GM18511 (cell line): ENCODE results near the gene SORCS1.
A peak's percentile ranks its signal among the peaks of the same experiment; 100 is the strongest.

Experiments
- ATAC-seq: cut with Tn5 transposase; IDR thresholded peaks from one replicate; pipeline ENCODE4 v1.9.1; 2021; ENCODE audit warnings: mild to moderate bottlenecking, moderate library complexity; ENCODE audit not compliant: unreplicated experiment

Gene SORCS1

DNA sequence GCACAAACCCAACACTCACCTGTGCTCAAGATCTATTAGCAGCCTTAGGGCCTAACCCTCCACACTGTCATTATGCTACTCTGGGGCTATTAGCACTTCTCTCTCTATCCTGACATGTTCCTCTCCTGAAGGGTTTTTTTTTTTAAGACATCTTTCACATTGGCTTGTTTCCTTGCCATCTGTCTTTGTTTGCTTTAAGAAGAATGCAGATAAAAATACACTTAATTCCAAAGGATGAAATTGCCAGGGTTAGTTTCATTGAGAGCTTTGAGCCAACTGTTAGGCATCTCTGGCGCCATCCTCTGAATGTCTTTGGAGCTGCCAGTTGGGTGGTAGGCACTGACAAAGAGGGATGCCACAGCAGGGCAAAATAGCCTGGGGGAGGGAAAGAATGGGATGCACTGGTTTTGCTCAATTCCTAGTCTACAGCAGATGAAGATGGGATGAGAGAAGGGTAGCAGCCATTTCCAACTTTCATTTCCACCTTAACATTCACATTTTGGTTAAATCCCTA, 399.2 kb downstream of the SORCS1 start:
- ATAC-seq = no peak

DNA sequence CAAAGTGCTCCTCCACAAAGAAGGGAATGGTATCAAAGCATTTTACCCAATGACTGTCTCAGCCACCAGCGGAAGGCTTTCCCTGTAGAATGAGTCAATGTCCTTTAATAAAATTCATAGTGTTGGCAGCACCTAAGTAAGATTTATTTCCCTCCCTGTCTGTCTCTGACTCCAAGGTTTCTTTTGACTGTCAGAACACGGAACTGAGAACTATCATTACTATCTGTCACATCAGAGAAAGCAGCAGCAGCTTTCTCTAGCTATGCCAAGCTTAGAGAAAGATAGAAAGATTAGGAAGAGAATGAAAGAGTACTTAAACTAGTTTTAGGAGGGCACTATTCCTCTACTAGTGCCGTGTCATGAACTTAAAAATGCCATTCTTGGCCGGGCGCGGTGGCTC, 400.1 kb downstream of the SORCS1 start:
- ATAC-seq = no peak

GRCh38 chr10:106761906-106762305, 402.6 kb downstream of the SORCS1 start:
- ATAC-seq = no peak

GRCh38 chr10:106757521-106757920, 407.0 kb downstream of the SORCS1 start:
- ATAC-seq = no peak

DNA sequence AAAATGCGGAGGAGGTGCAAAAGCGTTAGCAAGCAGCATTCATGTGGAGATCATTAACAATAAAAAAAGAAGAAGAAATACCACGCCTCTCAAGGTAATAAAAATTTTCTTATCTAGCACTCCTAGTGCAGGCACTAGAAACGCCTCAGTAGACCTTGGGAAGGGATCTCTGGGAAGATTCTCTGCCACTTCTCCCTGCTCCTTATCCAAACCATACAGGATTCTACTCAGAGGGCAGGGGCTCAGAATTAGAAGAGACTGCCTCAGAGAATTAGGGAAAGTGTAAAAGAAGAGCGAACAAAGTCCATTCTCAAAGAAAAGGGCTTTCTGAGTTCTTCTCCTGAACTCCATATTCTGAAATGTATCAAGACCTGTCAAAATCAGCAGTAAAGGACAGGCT, 413.4 kb downstream of the SORCS1 start:
- ATAC-seq = no peak

DNA sequence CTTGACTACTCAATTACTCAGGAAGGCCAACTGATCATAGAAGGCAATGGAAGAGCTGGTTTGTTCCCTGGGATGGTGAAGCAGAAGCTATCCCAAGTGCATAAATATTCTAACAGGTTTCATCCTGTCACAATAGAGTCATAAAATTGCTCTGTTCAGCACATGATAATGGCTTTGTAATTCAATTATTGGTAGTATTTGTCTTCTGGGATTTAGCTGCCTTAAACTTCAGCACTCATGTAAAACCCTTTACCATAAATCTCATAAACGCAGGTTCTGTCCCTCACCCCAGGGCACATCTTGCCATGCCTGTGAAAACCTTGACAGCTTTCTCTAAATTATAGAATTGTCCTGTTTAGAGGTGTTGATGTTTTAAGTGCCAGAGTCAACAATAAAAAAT, 417.6 kb downstream of the SORCS1 start:
- no peak for ATAC-seq

DNA sequence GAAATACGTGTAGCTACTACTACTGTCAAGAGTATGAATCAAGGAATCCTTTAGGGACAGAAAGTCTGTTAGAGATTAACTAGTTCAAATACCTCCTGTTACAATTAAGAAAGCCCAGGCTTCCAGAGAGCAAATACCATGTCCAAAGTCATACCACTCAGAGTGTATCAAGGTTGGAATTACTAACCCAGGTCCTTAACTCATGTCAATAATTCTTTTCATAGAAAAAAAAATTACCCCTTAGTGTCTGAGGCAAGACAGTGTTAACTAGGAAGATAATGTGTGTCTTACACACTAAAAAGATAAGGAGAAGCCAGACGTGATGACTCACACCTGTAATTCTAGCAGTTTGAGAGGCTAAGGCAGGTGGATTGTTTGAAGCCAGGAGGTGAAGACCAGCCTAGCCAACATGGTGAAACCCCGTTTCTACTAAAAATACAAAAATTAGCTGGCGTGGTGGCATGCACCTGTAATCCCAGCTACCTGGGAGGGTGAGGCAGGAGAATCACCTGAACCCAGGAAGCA, 423.4 kb downstream of the SORCS1 start:
- no peak for ATAC-seq

GRCh38 chr10:106740071-106740470, 424.4 kb downstream of the SORCS1 start:
- ATAC-seq = no peak

GRCh38 chr10:106734220-106734619, 430.3 kb downstream of the SORCS1 start:
- ATAC-seq = no peak

DNA sequence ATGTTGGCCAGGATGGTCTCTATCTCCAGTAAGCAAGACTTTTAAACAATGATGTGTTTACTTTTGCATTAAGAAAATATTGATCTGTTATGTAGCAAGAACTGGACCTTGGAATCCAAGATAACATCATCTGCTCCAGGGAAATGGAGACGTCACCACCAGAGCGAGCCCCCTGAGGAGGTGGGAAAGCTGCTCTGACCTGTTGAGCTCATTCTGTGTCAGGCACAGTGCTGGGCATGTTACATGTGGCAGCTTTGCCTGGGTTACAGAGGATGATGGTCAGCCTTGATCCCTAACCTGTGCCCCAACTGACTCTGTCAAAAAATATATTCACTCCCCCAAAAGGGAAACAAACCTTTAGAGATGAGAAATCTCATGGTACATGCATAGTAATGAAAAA, 436.3 kb downstream of the SORCS1 start:
- no peak for ATAC-seq

DNA sequence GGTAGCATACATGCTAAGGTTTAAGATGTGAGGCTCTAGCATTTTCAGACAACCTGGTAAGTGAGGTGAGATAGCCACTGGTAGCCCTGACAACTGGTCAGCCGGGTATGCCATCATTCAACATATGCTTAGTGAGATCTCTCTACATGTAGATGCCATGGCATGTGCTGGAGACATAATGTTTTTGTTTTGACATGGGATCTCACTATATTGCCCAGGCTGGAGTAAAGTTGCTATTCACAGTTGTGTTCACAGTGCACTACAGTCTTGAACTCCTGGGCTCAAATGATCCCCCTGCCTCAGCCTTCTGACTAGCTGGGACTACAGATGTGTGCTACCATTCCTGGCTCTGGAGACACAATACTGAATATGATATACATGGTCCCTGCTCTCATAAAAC, 437.3 kb downstream of the SORCS1 start:
- no peak for ATAC-seq

DNA sequence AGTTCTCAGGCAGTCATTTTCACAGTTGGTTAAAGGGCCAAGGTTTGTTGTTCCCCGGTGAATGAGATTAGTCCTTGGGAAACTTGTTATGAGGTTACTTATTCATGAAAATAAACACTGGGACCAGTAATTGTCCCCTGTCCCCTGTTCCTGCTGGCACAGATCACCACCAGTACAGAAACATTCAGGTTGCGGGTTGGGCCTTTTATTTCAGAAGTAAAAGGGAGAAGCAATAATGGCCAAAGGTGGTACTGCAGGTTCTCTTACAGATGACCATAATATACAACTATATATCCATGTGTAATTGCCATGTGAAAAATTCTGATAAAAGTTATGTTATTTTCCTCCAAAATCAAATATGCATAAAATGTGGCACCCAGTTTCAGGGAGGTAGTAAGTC, 442.0 kb downstream of the SORCS1 start:
- ATAC-seq = no peak

DNA sequence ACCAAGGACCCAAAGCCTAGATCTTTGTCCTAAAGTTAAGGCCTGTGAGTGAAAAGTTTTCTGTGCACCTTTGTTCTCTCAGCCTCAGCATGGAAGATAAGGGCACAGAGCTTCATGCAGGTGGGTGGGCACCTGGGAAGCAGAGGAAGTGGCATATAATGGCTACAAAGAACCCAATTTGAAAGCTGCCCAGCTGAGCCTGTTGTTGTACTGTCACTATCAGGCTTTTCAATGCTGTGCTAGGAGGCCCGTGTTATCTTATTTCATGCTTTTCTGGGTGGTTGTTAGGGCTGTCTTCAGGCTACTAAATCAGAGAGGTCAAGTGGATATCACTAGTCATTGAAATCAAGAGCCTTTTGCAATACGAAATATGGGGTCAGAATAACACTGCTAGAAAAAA, 443.8 kb downstream of the SORCS1 start:
- no peak for ATAC-seq

DNA sequence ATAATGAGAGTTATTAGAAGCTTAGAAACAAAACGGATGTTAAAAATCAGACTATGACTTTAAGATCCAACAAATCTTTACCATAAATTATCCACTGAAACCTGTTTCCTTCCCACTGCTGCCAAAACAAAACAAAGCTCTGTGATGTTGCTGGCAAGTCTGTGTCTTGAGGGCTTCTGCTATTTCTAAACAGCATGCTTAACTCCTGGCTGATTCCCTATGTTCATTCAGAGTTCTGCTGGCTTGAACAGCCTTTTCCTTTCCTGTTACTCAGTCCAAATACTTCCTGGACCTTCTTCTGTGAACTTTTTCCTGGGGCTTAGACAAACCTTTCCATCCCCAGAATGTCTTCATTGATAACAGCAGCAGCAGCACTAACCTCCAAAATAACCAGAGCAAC, 448.1 kb downstream of the SORCS1 start:
- ATAC-seq = no peak

DNA sequence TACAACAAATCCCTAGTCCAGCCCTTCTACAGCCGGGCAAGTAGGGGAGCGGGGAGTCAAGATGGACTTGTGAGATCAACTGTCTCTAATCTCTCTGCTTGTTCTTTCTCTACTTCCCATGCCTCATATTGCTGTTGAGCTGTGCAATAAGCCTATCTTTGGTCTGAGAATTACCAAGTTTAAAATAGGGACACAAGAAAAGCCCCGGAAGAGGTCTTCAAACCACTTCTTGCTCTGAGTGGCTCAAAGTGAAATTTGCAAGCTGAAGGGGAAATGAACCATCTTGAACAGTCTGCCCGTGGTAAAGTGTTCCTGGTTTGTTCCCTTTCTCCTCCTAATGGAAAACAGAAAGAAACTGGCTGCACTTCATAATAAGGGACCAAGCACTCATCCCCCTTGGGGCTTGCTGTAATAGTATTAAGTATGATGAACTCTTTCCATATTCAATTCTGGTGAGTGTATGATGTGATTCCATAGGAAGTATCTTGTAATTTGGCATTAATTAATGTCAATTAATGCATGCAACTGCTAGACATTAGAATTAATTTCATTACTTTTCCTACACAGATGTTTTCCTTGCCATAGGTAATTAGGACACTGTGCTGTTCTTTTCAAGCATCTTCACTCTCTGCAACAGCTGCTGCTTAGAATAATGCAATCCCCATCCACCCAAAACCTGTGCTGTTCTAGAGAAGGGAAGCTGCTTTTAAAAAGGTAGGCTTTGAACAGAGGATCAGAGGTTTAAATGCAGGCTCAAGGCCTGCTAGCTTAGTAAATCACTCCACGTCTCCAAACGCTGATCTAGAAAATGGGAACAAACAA, 449.6 kb downstream of the SORCS1 start:
- ATAC-seq = no peak

GRCh38 chr10:106713846-106714245, 450.7 kb downstream of the SORCS1 start:
- peak; percentile 7 for ATAC-seq

- peak; percentile 36 for ATAC-seq
Measured at GRCh38 chr10:106712988-106713387, 451.5 kb downstream of the SORCS1 start.

- ATAC-seq = peak; percentile 67
Measured at GRCh38 chr10:106711313-106711906, 453.1 kb downstream of the SORCS1 start.

GRCh38 chr10:106708506-106708905, 456.0 kb downstream of the SORCS1 start:
- ATAC-seq = no peak

DNA sequence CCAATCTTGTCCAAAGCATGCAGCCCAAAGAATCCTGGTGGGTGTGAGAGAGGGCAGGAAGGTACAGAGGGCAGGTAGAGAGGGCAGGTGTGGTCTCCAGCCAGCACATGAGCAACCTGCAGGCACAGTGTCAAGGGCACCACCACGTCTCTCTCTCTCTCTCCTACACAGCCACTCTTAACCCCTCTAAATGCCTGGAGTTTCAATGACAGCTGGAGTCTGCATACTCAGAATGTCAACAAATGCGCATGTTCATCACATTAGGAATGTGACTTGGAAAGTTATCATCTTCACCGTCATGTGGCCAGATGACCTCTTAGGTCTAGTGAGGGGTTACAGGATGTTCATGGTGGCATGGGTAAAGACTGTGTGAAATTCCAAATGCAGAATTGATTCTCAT, 456.8 kb downstream of the SORCS1 start:
- no peak for ATAC-seq

DNA sequence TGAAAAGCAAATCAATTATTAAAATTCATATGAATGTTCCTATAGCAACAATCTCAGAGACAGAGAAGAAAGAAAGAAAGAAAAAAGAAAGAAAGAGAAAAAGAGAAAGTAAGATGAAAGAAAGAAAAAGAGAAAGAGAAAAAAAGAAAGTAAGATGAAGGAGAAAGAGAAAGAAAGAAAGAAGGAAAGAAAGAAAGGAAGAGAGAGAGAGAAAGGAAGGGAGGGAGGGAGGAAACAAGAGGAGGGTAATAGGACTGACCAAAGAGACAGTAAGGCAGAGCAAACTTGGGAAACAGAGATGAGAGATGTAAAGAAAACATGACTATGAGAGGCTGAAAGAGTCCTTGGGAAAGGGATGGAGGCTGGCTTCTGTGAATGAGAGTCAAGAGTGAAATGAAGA, 458.4 kb downstream of the SORCS1 start:
- ATAC-seq = no peak

DNA sequence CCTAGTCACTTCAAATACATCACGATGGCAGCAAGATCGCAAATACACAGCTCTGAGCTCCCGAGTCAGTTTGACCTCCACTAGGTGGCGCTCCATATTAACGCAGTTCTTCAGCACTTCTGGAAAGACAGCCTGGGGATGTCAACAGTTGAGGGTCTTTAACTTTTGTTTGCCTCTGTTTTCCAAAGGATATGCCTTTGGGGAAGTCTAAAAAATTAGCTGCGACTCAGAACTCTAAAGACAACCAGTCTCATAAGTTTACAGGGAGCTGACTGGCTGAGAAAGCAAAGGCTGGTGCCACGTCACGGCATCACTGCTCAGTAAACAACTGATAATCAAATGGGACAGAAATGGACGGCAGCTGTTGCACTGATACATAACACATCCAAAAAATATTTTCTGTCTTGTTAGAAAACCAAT, 458.8 kb downstream of the SORCS1 start:
- peak; percentile 86 for ATAC-seq
